Kidney (tissue), 14 donors: Measurements from ENCODE around the gene GAS1. TPM values are rescaled to one million over a fixed set of nuclear protein-coding genes. Genes with fewer than 3 reads are reported as not detected.

ENCODE experiments used
- DNase-seq, 5 donors: peaks; one replicate each; pipeline ENCODE4 v3.0.0-alpha.2; 2013 to 2020
- FAIRE-seq: peaks from 2 replicates; lab custom pipeline; 2012; peaks lifted over from hg19 to GRCh38; lab: Jason Lieb, UNC
- H3K27ac ChIP-seq, 2 donors: one replicate each; pipeline ENCODE4 v1.7.0; 2013; ENCODE audit warnings: low read depth in 2 of 2, low read length in 2 of 2, inconsistent platforms in 1 of 2
- H3K27me3 ChIP-seq: one replicate; pipeline ENCODE4 v1.7.1; 2013; ENCODE audit warnings: low read length, inconsistent platforms; ENCODE audit not compliant: control insufficient read depth, insufficient read depth
- H3K36me3 ChIP-seq, 3 donors: one replicate each; pipeline versions ENCODE4 v1.7.0 to v1.7.1; 2013; ENCODE audit warnings: low read length in 3 of 3, control low read depth in 1 of 3, inconsistent platforms in 1 of 3; ENCODE audit not compliant: insufficient read depth in 3 of 3, control insufficient read depth in 2 of 3
- H3K4me1 ChIP-seq, 3 donors: one replicate each; pipeline versions ENCODE4 v1.7.0 to v1.7.1; 2013; ENCODE audit warnings: low read length in 3 of 3, inconsistent platforms in 1 of 3, low read depth in 1 of 3; ENCODE audit not compliant: control insufficient read depth in 2 of 3, insufficient read depth in 2 of 3
- H3K4me3 ChIP-seq, 3 donors: one replicate each; pipeline versions ENCODE4 v1.7.0 to v1.8.1; 2013; ENCODE audit warnings: low read length in 3 of 3, control low read depth in 1 of 3, inconsistent platforms in 1 of 3
- H3K9ac ChIP-seq, 3 donors: one replicate each; pipeline versions ENCODE4 v1.7.0 to v1.7.1; 2013; ENCODE audit warnings: low read length in 3 of 3, control low read depth in 1 of 3, inconsistent platforms in 1 of 3
- H3K9me3 ChIP-seq, 3 donors: one replicate each; pipeline versions ENCODE4 v1.7.0 to v1.7.1; 2013; ENCODE audit warnings: low read length in 3 of 3, control low read depth in 1 of 3, inconsistent platforms in 1 of 3; ENCODE audit not compliant: control insufficient read depth in 2 of 3, insufficient read depth in 1 of 3
- intact Hi-C: fragments of 100-400 bp; cut with DNase I; formaldehyde crosslinking; loops from one replicate; pipeline ENCODE4 v1.11.1; 2022
- polyA plus RNA-seq: library from polyadenylated mRNA; stranded (reverse); fragments of 350-450 nt; fragmentation: Illumina TruSeq; extraction: RNeasy Lipid Tissue Mini Kit (QIAGEN cat#74804); gene quantifications from one replicate; pipeline ENCODE4 v1.2.3, GENCODE V29; 2014; ENCODE audit warnings: low read depth, low replicate concordance; ENCODE audit not compliant: insufficient read depth
- total RNA-seq: library from RNA; stranded (reverse); fragmentation: NEBNext Ultra II Directional; extraction: Animal tissue kit (Norgen Biotek cat#: 25700); gene quantifications from one replicate; pipeline ENCODE4 v1.2.1, GENCODE V29; 2021
- TF ChIP-seq, protein P1 (sequence below): IDR thresholded peaks from 3 replicates; pipeline ENCODE4 v1.5.1; 2012; ENCODE audit warnings: mild to moderate bottlenecking, moderate library complexity, borderline replicate concordance; ENCODE audit not compliant: insufficient read depth; ENCODE audit errors: extremely low read depth
- donor health status: control.
- donor health status: control.
- donor health status: control.
- donor health status: control.
- donor health status: control.
- donor health status: DM: yes; HTN: yes; CAD: no.
- donor health status: Normal renal cell carcinoma (clear cell type).

The GAS1 gene
- total and polyA plus RNA-seq, 2 donors from 2014 or later, result 5.8 to 8.2 TPM

DNA sequence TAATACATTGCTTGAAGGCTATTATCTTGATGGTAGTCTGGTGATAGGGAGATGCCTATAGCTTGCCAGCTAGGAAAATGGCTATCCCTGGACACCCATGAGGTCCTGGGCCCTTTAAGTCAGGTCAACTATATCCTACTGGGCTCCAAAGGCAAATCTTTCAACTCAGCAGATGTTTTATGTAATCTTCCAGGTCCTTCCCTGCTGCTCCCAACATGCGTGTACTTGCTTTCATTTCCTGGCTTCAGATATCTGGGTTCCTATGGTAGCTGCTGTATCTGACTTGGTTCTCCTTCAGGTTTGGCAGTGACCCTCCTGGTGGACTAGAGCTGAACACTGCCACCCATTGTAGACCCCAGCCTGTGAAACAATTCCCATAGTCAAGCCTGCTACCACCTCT is 32.4 kb upstream of the GAS1 start:
- peaks cover 0 to 4% (median 0%) of the 10 kb centered on the region in 3 donors for H3K4me1 ChIP-seq
- H3K36me3 ChIP-seq, result no peaks in the 10 kb centered on the region
- DNase-seq (no peak), FAIRE-seq (no peak)
- no peak overlapping the region for H3K4me3 ChIP-seq
- TF ChIP-seq, protein P1, sequence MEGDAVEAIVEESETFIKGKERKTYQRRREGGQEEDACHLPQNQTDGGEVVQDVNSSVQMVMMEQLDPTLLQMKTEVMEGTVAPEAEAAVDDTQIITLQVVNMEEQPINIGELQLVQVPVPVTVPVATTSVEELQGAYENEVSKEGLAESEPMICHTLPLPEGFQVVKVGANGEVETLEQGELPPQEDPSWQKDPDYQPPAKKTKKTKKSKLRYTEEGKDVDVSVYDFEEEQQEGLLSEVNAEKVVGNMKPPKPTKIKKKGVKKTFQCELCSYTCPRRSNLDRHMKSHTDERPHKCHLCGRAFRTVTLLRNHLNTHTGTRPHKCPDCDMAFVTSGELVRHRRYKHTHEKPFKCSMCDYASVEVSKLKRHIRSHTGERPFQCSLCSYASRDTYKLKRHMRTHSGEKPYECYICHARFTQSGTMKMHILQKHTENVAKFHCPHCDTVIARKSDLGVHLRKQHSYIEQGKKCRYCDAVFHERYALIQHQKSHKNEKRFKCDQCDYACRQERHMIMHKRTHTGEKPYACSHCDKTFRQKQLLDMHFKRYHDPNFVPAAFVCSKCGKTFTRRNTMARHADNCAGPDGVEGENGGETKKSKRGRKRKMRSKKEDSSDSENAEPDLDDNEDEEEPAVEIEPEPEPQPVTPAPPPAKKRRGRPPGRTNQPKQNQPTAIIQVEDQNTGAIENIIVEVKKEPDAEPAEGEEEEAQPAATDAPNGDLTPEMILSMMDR, result no peak
- H3K27ac ChIP-seq, result no peak overlapping the region
- H3K27me3 ChIP-seq, result no peaks in the 10 kb centered on the region
- intact Hi-C loops, result no loop called here
- H3K9me3 ChIP-seq, result no peaks in the 10 kb centered on the region
- H3K9ac ChIP-seq, result no peak overlapping the region

GRCh38 chr9:86978922-86979474 is 31.7 kb upstream of the GAS1 start:
- Histone ChIP-seq H3K27me3 (no peaks in the 10 kb centered on the region), H3K36me3 (no peaks in the 10 kb centered on the region), H3K9me3 (no peaks in the 10 kb centered on the region), H3K9ac (no peak overlapping the region), H3K4me3 (no peak overlapping the region), H3K4me1 (peaks cover 0 to 4% (median 0%) of the 10 kb centered on the region in 3 donors), H3K27ac (no peak overlapping the region)
- intact Hi-C loops, result no loop called here
- peak in 1 of 5 donors; percentile 46 for DNase-seq
- FAIRE-seq, result no peak
- TF ChIP-seq, protein P1, result no peak

- TF ChIP-seq, protein P1, result no peak
- peaks cover 0 to 2% (median 0%) of the 10 kb centered on the region in 3 donors for H3K4me1 ChIP-seq
- intact Hi-C loops, result no loop called here
- FAIRE-seq, result no peak
- no peak overlapping the region for H3K27ac ChIP-seq
- H3K27me3 ChIP-seq, result no peaks in the 10 kb centered on the region
- no peak overlapping the region for H3K4me3 ChIP-seq
- H3K9me3 ChIP-seq, result no peaks in the 10 kb centered on the region
- no peak for DNase-seq
- H3K36me3 ChIP-seq, result no peaks in the 10 kb centered on the region
- no peak overlapping the region for H3K9ac ChIP-seq
These were observed 31.1 kb upstream of the GAS1 start for GRCh38 chr9:86978413-86978812.
